Glomerular visceral epithelial cell (primary cell): Measurements from ENCODE around the gene LMOD1.

ENCODE experiments used
- DNase-seq: peaks from one replicate; pipeline ENCODE4 v3.0.0-alpha.2; 2016; ENCODE audit errors: extremely low spot score

Gene LMOD1

DNA sequence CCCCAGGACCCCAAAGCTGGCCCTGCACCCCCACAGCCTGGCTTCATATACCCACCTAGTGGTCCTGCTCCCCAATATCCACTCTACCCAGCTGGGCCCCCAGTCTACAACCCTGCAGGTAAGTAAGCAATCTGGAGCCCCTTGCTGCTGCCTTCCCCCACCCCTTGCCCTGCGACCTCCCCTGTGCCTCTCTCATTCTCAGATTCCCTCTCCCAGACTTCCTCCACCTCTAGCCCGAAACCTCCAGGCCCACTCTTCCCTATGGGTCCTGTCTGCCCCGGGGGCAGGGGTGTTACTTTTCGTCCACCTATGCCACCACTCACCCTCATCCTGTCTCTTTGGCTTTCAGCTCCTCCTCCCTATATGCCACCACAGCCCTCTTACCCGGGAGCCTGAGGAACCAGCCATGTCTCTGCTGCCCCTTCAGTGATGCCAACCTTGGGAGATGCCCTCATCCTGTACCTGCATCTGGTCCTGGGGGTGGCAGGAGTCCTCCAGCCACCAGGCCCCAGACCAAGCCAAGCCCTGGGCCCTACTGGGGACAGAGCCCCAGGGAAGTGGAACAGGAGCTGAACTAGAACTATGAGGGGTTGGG is 54.8 kb downstream of the LMOD1 start:
- no peak for DNase-seq

GRCh38 chr1:201890806-201891450 is 55.4 kb downstream of the LMOD1 start:
- DNase-seq = no peak

DNA sequence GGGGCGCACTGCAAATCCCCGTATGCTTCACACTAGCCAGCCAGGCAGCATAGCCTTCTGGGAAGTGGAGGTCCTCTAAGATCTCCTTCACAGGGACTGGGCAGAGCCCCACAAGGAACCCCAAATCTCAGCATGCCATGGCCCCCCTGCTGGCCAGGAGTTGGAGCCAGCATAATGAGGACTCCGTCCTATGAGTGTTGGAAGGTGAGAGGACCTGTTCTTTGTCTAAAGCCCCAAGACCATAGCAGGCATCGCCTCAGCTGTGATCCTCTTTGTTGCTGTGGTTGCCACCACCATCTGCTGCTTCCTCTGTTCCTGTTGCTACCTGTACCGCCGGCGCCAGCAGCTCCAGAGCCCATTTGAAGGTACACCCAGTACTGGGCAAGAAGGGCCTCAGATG is 56.1 kb downstream of the LMOD1 start:
- no peak for DNase-seq

- no peak for DNase-seq
Observed at GRCh38 chr1:201889090-201889968, 57.0 kb downstream of the LMOD1 start.

DNA sequence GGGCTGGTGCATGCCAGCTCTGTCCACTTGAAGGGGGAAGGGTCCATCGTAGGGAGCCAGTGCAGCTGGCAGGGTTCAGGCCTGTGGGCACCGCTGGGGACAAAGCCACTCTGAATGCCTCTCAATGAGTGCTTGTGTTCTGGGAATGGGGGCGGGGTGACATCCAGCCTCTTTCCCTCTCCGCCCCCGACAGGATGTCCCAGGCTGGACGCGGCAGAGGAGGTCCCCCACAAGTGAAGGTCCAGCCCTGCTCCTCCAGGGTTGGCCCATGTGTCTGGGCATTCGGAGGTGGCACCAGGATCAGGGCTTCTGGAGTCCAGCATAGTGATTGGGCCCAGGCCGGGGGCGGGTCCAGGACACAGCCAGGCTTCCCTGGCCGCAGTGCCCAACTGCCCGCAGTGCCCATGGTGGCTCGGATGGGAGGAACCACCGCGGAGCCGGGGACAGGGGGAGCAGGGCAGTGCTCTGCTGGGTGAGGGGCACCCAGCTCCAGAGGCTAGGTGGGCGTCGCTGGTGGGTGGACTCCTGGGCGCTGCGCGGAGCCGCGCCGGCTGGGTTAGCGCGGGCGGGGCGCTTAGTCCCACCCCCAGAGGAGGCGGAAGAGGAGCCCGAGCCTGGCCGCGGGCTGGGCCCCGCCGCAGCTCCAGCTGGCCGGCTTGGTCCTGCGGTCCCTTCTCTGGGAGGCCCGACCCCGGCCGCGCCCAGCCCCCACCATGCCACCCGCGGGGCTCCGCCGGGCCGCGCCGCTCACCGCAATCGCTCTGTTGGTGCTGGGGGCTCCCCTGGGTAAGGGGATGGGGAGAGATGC is 57.9 kb downstream of the LMOD1 start, which contains the start of gene SHISA4:
Gene SHISA4 (plus strand): TSS at position 617 of the 808 bp plus-strand sequence. CDS start 97 bp downstream, at position 714.
- peak; percentile 88 for DNase-seq

DNA sequence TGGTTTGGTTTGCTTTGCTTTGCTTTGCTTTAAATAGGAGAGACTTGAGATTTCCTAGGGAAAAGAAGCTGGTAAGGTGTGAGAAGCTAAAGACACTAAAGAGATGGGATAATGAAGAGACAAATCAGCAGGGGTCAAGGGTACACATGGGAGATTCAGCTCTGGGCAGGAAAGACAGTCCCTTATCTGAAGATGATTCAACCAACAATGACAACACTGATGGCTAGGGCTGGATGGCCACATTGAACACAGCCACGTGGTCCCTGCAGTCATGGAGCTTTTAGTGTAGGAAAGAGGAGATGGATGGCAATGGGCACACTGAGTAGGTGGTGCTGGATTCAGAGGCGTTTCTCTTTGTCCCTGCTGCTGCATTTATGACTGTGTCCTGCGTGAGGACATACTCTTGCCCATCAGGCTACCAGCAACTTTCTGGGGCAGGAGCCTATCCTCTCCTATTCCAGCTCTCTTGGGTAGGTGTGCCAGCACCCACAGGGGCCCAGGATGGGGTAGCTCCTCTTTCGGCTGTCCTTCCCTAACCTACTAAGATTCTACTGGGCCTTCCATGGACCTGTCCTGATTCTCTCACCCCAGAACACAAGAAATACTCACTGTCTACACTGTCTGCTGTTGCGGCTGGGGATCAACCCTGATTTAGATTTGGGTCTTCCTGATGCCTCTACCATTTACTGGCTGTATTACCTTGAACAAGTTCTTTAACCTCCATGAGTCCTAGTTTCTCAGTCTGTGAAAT is 59.1 kb downstream of the LMOD1 start:
- DNase-seq = no peak

DNA sequence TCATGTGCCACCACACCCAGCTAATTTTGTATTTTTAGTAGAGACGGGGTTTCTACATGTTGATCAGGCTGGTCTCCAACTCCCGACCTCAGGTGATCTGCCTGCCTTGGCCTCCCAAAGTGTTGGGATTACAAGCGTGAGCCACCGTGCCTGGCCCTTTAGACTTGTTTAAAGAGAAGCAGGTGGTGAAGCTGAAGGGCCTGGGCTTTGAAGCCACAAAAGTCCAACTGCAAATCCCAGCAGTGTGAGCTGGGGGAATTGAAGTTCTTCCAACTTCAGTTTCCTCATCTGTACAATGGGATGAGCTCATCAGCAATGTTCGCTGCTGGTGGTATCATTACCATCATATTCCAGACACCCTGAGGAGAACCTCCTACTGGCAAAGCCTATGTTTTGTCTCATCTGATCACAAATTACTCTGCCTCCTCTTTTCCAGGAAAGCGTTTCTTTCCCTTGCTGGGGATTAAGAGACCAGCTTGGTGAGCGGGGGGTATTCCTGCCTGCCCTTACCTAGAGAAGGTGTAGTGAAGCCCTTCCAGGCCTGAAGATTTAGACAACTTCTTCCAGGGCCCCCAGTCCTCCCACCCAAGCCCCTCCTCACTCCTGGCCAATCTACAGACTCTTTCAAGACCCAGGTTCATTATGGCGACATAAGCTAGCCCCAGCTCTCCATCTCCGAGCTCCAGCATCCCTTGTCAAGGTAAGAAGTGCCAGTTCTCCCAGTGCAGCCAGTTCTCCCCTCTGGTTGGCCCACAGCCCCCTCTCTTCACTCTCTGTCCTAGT is 60.1 kb downstream of the LMOD1 start:
- DNase-seq = no peak

DNA sequence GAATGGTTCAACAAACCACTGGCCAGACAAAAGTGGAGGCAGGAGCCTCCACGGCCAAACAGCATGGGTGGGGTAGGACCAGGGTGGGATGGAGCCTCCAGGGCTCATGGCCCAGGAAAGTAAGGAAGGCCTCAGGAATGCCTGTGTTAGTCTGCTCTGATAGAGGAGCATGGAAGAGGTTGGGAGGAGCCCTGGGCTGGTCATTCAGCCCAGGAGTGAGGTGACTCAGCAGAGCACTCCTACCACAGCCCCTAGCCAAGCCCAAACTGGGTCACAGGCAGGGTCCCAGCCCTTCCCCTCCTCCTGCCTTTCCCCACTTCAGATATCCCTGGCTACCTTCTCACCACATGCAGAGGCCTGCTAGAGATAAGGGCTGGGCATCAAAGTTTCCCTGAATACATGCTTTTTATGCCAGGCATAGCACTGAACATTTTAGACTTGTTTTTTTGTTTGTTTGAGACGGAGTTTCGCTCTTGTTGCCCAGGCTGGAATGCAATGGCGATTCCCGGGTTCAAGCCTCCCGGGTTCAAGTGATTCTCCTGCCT is 60.7 kb downstream of the LMOD1 start:
- peak; percentile 52 for DNase-seq

- no peak for DNase-seq
Observed at GRCh38 chr1:201884425-201884824, 61.9 kb downstream of the LMOD1 start.

DNA sequence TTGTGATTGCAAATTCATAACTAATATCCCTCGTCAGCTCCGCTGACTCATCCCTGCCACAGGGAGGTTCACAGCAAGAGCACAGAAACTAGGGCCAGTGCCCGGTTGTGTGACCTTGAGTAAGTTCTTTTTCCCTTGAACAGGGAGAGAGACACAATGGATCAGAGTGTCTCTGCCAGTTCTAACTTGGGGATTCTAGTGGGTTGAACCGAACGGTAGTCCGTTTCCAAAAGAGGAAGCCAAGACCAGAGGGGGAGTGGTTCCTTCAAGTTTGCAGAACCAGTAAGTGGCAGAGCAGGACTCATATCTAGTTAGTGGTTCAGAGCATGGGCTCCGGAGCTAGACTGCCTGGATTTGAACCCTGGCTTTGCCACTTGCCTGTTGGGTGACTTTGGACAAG is 62.6 kb downstream of the LMOD1 start:
- peak; percentile 42 for DNase-seq

- DNase-seq = no peak
Observed at GRCh38 chr1:201883266-201883665, 63.1 kb downstream of the LMOD1 start.

DNA sequence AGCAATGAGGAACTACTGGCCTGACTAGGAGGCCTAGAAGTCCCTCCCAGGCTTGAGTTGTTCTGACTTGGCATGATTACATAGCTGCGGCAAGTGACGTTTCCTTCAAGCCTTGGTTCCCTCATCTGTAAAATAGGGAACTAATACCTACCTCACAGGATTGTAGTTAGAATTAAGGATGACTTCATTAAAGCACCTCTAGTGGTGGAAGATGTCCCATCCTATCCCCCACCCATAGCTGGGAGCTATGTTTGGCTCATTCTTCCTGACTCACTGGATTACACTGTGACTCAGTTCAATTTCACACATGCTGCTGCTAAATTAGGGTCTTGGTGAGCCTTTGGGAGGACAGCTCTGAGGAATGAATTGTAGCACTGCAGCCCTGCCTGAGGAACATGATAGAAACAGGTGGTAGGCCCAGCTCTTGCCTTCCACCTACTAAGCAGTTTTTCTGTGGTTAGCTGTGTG is 63.6 kb downstream of the LMOD1 start:
- DNase-seq = peak; percentile 59

DNA sequence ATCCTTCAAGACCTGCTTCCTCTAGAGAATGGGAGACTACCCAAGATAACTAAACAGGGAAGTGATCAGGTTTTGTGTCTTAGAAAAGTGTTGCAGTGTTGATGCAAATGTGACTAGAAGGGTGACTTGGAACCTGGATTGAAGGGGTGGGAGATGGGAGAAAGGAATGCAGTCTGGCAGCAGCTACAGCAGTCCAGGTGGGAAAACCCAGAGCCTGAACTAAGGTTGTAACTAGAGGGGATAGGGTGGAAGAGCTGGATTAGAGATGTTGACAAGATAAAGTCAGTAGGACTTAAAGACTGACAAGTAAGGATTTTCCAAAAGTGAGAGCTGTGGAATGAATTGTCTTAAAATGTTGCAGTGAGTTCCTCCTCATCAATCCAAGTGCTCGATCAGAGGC is 64.7 kb downstream of the LMOD1 start:
- DNase-seq = no peak

DNA sequence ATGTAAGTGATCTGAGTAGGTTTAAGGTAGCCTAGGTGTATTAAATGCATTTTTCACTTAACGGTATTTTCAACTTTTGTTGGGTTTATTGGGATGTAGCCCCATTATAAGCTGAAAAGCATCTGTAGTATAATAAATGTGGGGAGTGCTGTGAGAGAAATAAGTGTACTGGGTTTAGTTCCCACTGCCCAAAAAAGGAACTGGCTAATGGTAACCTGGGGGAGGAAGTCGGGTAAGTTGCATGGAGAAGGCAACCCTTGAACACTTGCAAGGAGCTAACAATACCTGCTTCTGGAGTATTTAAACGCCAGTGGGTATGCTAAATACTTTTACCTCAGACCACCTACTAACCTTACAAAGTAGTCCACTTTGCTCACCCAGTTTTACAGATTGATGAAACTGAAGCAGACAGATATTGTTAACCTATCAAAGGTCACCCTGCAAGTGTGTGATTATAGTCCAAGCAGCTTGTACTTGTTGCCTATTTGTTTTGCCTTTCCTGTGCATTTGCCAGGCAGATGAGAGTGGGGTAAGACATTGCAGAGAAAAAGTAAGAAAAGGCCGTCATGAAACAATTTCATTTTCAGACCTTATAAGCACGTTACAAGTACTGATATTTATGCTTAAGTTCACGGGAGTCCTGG is 65.3 kb downstream of the LMOD1 start:
- no peak for DNase-seq

- DNase-seq = peak; percentile 62
Observed at GRCh38 chr1:201877877-201878401, 68.4 kb downstream of the LMOD1 start.

DNA sequence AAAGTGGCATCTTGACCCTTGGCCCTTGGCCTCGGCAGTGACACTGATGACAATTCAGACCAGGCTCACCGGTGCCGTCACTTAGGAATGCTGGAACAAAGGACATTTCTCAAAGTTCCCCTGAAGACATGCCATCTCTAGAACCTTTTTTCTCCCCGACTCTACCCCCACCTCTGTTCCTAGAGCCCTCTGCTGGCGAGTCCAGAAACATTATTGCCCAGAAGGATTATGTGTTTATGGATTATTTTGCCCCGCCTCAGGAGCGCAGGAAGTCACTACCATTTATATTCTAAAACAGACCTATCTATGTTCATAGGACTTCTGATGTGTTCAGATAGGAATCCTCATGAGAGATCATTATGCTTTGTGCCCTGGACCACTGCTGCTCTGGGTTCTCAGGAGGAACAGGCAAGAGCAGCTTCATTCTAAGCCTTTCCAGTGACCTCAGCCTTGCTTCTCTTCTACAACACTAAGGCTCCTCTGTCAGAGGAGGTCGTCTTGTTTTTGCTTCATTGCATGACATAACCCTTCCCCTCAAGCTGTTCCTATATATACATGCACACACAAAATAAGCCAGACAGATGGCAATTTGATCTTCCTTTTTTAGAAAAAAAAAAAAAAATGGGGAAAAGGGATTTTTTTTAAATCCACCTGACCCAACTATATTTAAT is 70.1 kb downstream of the LMOD1 start:
- no peak for DNase-seq

- DNase-seq = no peak
Observed at GRCh38 chr1:201874672-201875071, 71.7 kb downstream of the LMOD1 start.

DNA sequence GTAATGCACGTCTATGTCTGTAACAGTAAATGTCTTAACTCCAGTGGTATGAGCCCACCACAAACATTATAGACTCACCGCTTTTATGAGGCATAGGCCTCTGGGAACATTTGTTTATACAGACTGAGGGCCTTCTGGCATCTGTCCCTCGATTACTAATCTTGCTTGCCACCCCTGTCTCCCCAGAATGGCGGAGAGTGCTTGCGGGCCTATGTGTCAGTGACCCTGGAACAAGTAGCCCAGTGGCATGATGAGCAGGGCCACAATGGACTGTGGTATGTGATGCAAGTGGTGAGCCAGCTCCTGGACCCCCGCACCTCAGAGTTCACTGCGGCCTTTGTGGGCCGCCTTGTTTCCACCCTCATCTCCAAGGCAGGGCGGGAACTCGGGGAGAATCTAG is 76.0 kb downstream of the LMOD1 start:
- DNase-seq = no peak

DNA sequence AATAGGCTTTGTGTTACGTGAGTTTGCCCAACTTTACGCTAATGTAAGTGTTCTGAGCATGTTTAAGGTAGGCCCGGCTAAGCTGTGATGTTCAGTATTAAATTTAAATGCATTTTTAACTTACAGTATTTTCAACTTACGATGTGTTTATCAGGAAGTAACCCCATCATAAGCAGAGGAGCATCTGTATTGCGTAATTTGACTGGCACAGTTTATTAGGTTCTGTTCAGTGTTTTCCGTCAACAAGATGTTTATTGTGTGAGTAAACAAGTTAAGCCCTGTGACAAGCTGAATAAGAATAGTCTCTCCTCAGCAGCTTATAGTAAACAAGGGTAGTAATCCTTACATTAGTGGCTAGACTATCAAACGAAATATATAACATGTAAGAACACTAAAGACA is 84.9 kb downstream of the LMOD1 start:
- DNase-seq = no peak
